OCI-LY7 (cell line): ENCODE results near the gene ZMYND8. TPM values are rescaled to one million over a fixed set of nuclear protein-coding genes. Genes with fewer than 3 reads are reported as not detected.
A peak's percentile ranks its signal among the peaks of the same experiment; 100 is the strongest.

ENCODE experiments used
- BruUV-seq: library from RNA; stranded (reverse); fragments of 400-500 nt; replicated peaks from 2 replicates; lab custom pipeline; 2021; lab: Mats Ljungman, UMichigan
- CTCF ChIA-PET: fragments of 300-600 bp; sonication (Branson Sonifier 250); formaldehyde crosslinking; loops from one replicate; lab custom pipeline; 2022; ENCODE audit warnings: antibody characterized with exemption; ENCODE audit not compliant: unreplicated experiment; lab: Charles Lee
- POLR2A ChIA-PET: fragments of 300-600 bp; sonication (Branson Sonifier 250); formaldehyde crosslinking; loops from one replicate; lab custom pipeline; 2022; ENCODE audit warnings: antibody characterized with exemption; lab: Charles Lee
- DNase-seq: peaks from one replicate; pipeline ENCODE4 v3.0.0-alpha.2; 2015; ENCODE audit warnings: low spot score
- H2AFZ ChIP-seq: fragments of 200-600 bp; sonication (generic), shearing (Covaris generic); 2 replicates; pipeline ENCODE4 v1.6.1; 2014; ENCODE audit warnings: mild to moderate bottlenecking, antibody characterized with exemption, low read length, moderate library complexity
- H3K27ac ChIP-seq: fragments of 200-600 bp; sonication (generic); 2 replicates; pipeline ENCODE4 v1.5.1; 2014; ENCODE audit warnings: mixed run types, low read depth, mild to moderate bottlenecking, moderate library complexity, low read length, inconsistent platforms; ENCODE audit not compliant: poor library complexity, severe bottlenecking
- H3K36me3 ChIP-seq: fragments of 200-600 bp; sonication (generic); 2 replicates; pipeline ENCODE4 v1.6.1; 2014; ENCODE audit warnings: mild to moderate bottlenecking, antibody characterized with exemption, low read length, moderate library complexity, mixed read lengths; ENCODE audit not compliant: insufficient read depth
- H3K4me1 ChIP-seq: fragments of 200-600 bp; sonication (generic); 2 replicates; pipeline ENCODE4 v1.5.1; 2014; ENCODE audit warnings: mild to moderate bottlenecking, low read length; ENCODE audit not compliant: insufficient read depth, poor library complexity, severe bottlenecking
- H3K4me2 ChIP-seq: fragments of 200-600 bp; sonication (generic); 2 replicates; pipeline ENCODE4 v1.6.1; 2014; ENCODE audit warnings: mild to moderate bottlenecking, low read length
- H3K4me3 ChIP-seq: fragments of 200-600 bp; sonication (generic); 2 replicates; pipeline ENCODE4 v1.5.1; 2014; ENCODE audit warnings: mild to moderate bottlenecking, low read depth, low read length; ENCODE audit not compliant: poor library complexity, severe bottlenecking
- H3K79me2 ChIP-seq: fragments of 200-600 bp; sonication (generic); 2 replicates; pipeline ENCODE4 v1.6.1; 2016; ENCODE audit warnings: low read depth, mild to moderate bottlenecking, low read length, moderate library complexity, mixed read lengths; ENCODE audit not compliant: insufficient read depth
- H3K9me2 ChIP-seq: fragments of 200-600 bp; sonication (generic); 2 replicates; pipeline ENCODE4 v1.6.1; 2016; ENCODE audit warnings: mild to moderate bottlenecking, low read length, mixed read lengths; ENCODE audit not compliant: insufficient read depth
- H3K9me3 ChIP-seq: fragments of 200-600 bp; sonication (generic); 2 replicates; pipeline ENCODE4 v1.6.1; 2014; ENCODE audit warnings: mild to moderate bottlenecking, mixed run types, low read length, mixed read lengths
- H4K20me1 ChIP-seq: fragments of 200-600 bp; sonication (generic); 2 replicates; pipeline ENCODE4 v1.6.1; 2014; ENCODE audit warnings: mild to moderate bottlenecking, antibody characterized with exemption, low read length, moderate library complexity, mixed read lengths; ENCODE audit not compliant: insufficient read depth
- CTCF ChIP-seq: fragments of 200-600 bp; sonication (generic); conservative IDR thresholded peaks from 2 replicates; pipeline ENCODE4 v1.5.1; 2014; ENCODE audit warnings: mild to moderate bottlenecking, antibody characterized with exemption, low read length, moderate library complexity, mixed read lengths
- EZH2phosphoT487 ChIP-seq: fragments of 200-600 bp; sonication (generic); IDR thresholded peaks from 2 replicates; pipeline ENCODE4 v1.6.1; 2018; ENCODE audit warnings: low read depth, borderline replicate concordance, mild to moderate bottlenecking, mixed run types, antibody characterized with exemption, low read length, moderate library complexity, mixed read lengths
- intact Hi-C: fragments of 100-400 bp; cut with micrococcal nuclease; formaldehyde crosslinking; loops from one replicate; pipeline ENCODE4 v1.10.0; 2022; ENCODE audit not compliant: unreplicated experiment
- total RNA-seq, 2 experiments: library from RNA; depleted of rRNA in 1 of 2; stranded (reverse); fragments of >200 nt in 1 of 2; shearing (Covaris generic) in 1 of 2; gene quantifications; 2 replicates each; pipeline ENCODE4 v1.2.3, GENCODE V29; 2014 to 2022

The ZMYND8 gene
- total RNA-seq, 2 experiments from 2014 or later: 30.4 to 69.1 TPM

- H3K4me3 ChIP-seq: no peak overlapping the region
- no peaks in the 10 kb centered on the region for H3K4me1 ChIP-seq
- H3K36me3 ChIP-seq: peaks cover 84% of the 10 kb centered on the region
- no peak for TF ChIP-seq CTCF
- TF ChIP-seq EZH2phosphoT487: no peak
- H3K4me2 ChIP-seq: no peak overlapping the region
- no peaks in the 10 kb centered on the region for H3K9me2 ChIP-seq
- no peaks in the 10 kb centered on the region for H4K20me1 ChIP-seq
- ChIA-PET CTCF (no interaction called here), POLR2A (interaction anchor here (0.6 kb wide), 1 partner anchor 22 kb away, joined by 3 read pairs; no protein-coding TSS in a partner anchor)
- intact Hi-C loops: no loop called here
- BruUV-seq: no TSS peak
- no peaks in the 10 kb centered on the region for H3K9me3 ChIP-seq
- H3K79me2 ChIP-seq: no peaks in the 10 kb centered on the region
- no peak overlapping the region for H3K27ac ChIP-seq
- H2AFZ ChIP-seq: no peak overlapping the region
- no peak for DNase-seq
These were observed 145.5 kb downstream of the ZMYND8 start for GRCh38 chr20:47211036-47211435.

- Histone ChIP-seq H3K4me1 (no peaks in the 10 kb centered on the region), H4K20me1 (no peaks in the 10 kb centered on the region), H3K4me3 (no peak overlapping the region), H3K79me2 (no peaks in the 10 kb centered on the region), H3K9me3 (no peaks in the 10 kb centered on the region), H3K9me2 (no peaks in the 10 kb centered on the region), H3K36me3 (peaks cover 78% of the 10 kb centered on the region), H3K4me2 (no peak overlapping the region), H3K27ac (no peak overlapping the region), H2AFZ (no peak overlapping the region)
- no TSS peak for BruUV-seq
- intact Hi-C loops: no loop called here
- POLR2A ChIA-PET: no interaction called here
- no peak for DNase-seq
- TF ChIP-seq CTCF (no peak), EZH2phosphoT487 (no peak)
- CTCF ChIA-PET: no interaction called here
These were observed 146.0 kb downstream of the ZMYND8 start for GRCh38 chr20:47210470-47210869.

- ChIA-PET CTCF (no interaction called here), POLR2A (interaction anchor here (0.5 kb wide), 1 partner anchor 503 kb away, joined by 3 read pairs; no protein-coding TSS in a partner anchor)
- intact Hi-C loops: no loop called here
- H3K27ac ChIP-seq: no peak overlapping the region
- no peaks in the 10 kb centered on the region for H3K9me2 ChIP-seq
- H3K9me3 ChIP-seq: no peaks in the 10 kb centered on the region
- peaks cover 75% of the 10 kb centered on the region for H3K36me3 ChIP-seq
- no peaks in the 10 kb centered on the region for H3K4me1 ChIP-seq
- H3K79me2 ChIP-seq: no peaks in the 10 kb centered on the region
- no peak overlapping the region for H3K4me3 ChIP-seq
- BruUV-seq: TSS peak; percentile 77
- TF ChIP-seq CTCF (no peak), EZH2phosphoT487 (no peak)
- H3K4me2 ChIP-seq: no peak overlapping the region
- no peak overlapping the region for H2AFZ ChIP-seq
- no peak for DNase-seq
- H4K20me1 ChIP-seq: no peaks in the 10 kb centered on the region
These were observed 146.5 kb downstream of the ZMYND8 start for GRCh38 chr20:47209982-47210381.
